K562 (cell line): ENCODE data around the gene LRRC61. TPM values are rescaled to one million over a fixed set of nuclear protein-coding genes. Genes with fewer than 3 reads are reported as not detected.
"Not testable (repeated sequence)": the region's sequence is repeated elsewhere in the genome, so short reads cannot be mapped to it uniquely, and the experiment has no call there.

ENCODE experiments used
- ATF3 ChIP-seq, 2 experiments: fragments of 450-650 bp in 1 of 2; sonication (generic) in 1 of 2; formaldehyde crosslinking in 1 of 2; IDR thresholded peaks in 1 of 2; conservative IDR thresholded peaks in 1 of 2; 2 replicates each; pipeline versions ENCODE4 v1.6.1 to v1.8.1; 2016 to 2023; ENCODE audit warnings: mild to moderate bottlenecking in 2 of 2, moderate library complexity in 2 of 2, inconsistent platforms in 1 of 2, missing genetic modification reagents in 1 of 2
- BCOR ChIP-seq: fragments of 450-650 bp; IDR thresholded peaks from 2 replicates; pipeline ENCODE4 v1.6.1; 2016
- CBFA2T2 ChIP-seq: fragments of 450-650 bp; conservative IDR thresholded peaks from 2 replicates; pipeline ENCODE4 v1.6.1; 2017; ENCODE audit warnings: mild to moderate bottlenecking
- CEBPB ChIP-seq: fragments of 450-650 bp; IDR thresholded peaks from 2 replicates; pipeline ENCODE4 v1.6.1; 2016; ENCODE audit warnings: missing genetic modification characterization, missing compliant biosample characterization
- EP300 ChIP-seq: IDR thresholded peaks from 2 replicates; pipeline ENCODE4 v1.6.1; 2012; ENCODE audit warnings: low read length, improper control_type of control experiment
- GTF2A2 ChIP-seq: IDR thresholded peaks from 2 replicates; pipeline ENCODE4 v1.6.1; 2016; ENCODE audit warnings: mild to moderate bottlenecking, missing genetic modification characterization, missing compliant biosample characterization
- HDAC2 ChIP-seq: fragments of 450-650 bp; IDR thresholded peaks from 2 replicates; pipeline ENCODE4 v1.6.1; 2016; ENCODE audit warnings: mild to moderate bottlenecking
- HSF4 ChIP-seq: fragments of 250-450 bp; sonication (Bioruptor Pico); IDR thresholded peaks from 2 replicates; pipeline ENCODE4 v2.1.2; 2022; ENCODE audit warnings: mild to moderate bottlenecking, moderate library complexity, borderline replicate concordance
- MLLT1 ChIP-seq, 2 experiments: fragments of 450-650 bp; IDR thresholded peaks; 2 replicates each; pipeline ENCODE4 v1.6.1; 2016
- PTRF ChIP-seq: fragments of 450-650 bp; IDR thresholded peaks from 2 replicates; pipeline ENCODE4 v1.6.1; 2016; ENCODE audit warnings: mild to moderate bottlenecking, missing genetic modification characterization, missing compliant biosample characterization
- RAD51 ChIP-seq: fragments of 450-650 bp; IDR thresholded peaks from 2 replicates; pipeline ENCODE4 v1.7.1; 2016; ENCODE audit warnings: low read depth, mild to moderate bottlenecking, borderline replicate concordance
- TEAD4 ChIP-seq, 2 experiments: sonication (generic) in 1 of 2; formaldehyde crosslinking in 1 of 2; IDR thresholded peaks; 2 replicates each; pipeline versions ENCODE4 v1.6.1 to v1.8.0; 2012 to 2022; ENCODE audit warnings: borderline replicate concordance in 1 of 2, inconsistent platforms in 1 of 2, low read length in 1 of 2, mild to moderate bottlenecking in 1 of 2, missing genetic modification reagents in 1 of 2
- THRAP3 ChIP-seq: fragments of 450-650 bp; IDR thresholded peaks from 2 replicates; pipeline ENCODE4 v1.6.1; 2016; ENCODE audit warnings: mild to moderate bottlenecking, inconsistent platforms, borderline replicate concordance
- TSHZ1 ChIP-seq: fragments of 250-450 bp; sonication (Bioruptor Pico); IDR thresholded peaks from 2 replicates; pipeline ENCODE4 v1.4.0; 2020; ENCODE audit warnings: mild to moderate bottlenecking, moderate library complexity
- ZNF449 ChIP-seq: fragments of 250-450 bp; sonication (Bioruptor Pico); IDR thresholded peaks from 2 replicates; pipeline ENCODE4 v1.8.0; 2022; ENCODE audit warnings: moderate library complexity, mild to moderate bottlenecking, inconsistent platforms
- ZNF740 ChIP-seq, 3 experiments: fragments of 200-800 bp in 1 of 3; sonication (Bioruptor generic) in 1 of 3; sonication (generic) in 1 of 3; formaldehyde crosslinking in 1 of 3; IDR thresholded peaks; 2 replicates each; pipeline versions ENCODE4 v1.6.1 to v1.8.0; 2016 to 2022; ENCODE audit warnings: mild to moderate bottlenecking in 2 of 3, missing compliant biosample characterization in 2 of 3, missing genetic modification characterization in 2 of 3, missing genetic modification reagents in 1 of 3
- polyA plus RNA-seq, 8 experiments: library from polyadenylated mRNA; depleted of rRNA in 4 of 8; stranded (reverse) in 5 of 8; unstranded in 3 of 8; fragments of >200 nt; fragmentation: Nextera tagmentation in 2 of 8; fragmentation: Illumina TruSeq in 1 of 8; extraction: Ambion mirVana in 2 of 8; extraction: Trizol in 1 of 8; gene quantifications; 2 replicates each; pipeline versions ENCODE4 v1.2.1 to v1.2.3, GENCODE V29; 2011 to 2014; ENCODE audit warnings: inconsistent platforms in 1 of 8, missing spikeins in 1 of 8
- total RNA-seq, 7 experiments: library from RNA; depleted of rRNA in 6 of 7; stranded (reverse); fragments of >200 nt in 6 of 7; fragmentation: Illumina TruSeq in 2 of 7; extraction: Trizol in 2 of 7; gene quantifications; 2 replicates each; pipeline versions ENCODE4 v1.2.1 to v1.2.3, GENCODE V29; 2011 to 2021; ENCODE audit warnings: low replicate concordance in 1 of 7

LRRC61 gene
- total and polyA plus RNA-seq, 9 of the 15 experiments (the other 6 are each of a cell fraction or from before 2014, with no cell fraction given), result 1.3 to 55.2 (median 35.2) TPM

- TF ChIP-seq BCOR (peak; percentile 42), ZNF740 (tag; IDR thresholded peaks at IDR 0.05) (peak in 1 of 2 experiments; percentile 80; a peak in 1 of 4 replicates), EP300 (peak; percentile 79), TEAD4 (IDR thresholded peaks at IDR 0.05; ENCODE audit: low read length) (peak; percentile 76), TEAD4 (CRISPR knock-in tag; IDR thresholded peaks at IDR 0.05; ENCODE audit: borderline replicate concordance) (0 out of 2 replicates have a peak, but pooled peaks have one; percentile 32), HDAC2 (peak; percentile 73; the same call in 1 of the 2 replicates), MLLT1 (IDR thresholded peaks at IDR 0.05) (peak; percentile 70 to 91; a peak in 3 of 4 replicates), THRAP3 (peak; percentile 84; the same call in 1 of the 2 replicates), CBFA2T2 (peak; percentile 76), ATF3 (IDR thresholded peaks at IDR 0.05) (peak; percentile 54; the same call in 1 of the 2 replicates), ATF3 (CRISPR knock-in tag; conservative IDR thresholded peaks at IDR 0.05) (0 out of 2 replicates have a peak, but pooled peaks have one; percentile 28), ZNF449 (CRISPR knock-in tag) (peak; percentile 91), TSHZ1 (CRISPR knock-in tag) (peak; percentile 83), PTRF (tag) (peak; percentile 84), GTF2A2 (tag) (0 out of 2 replicates have a peak, but pooled peaks have one; percentile 57), CEBPB (tag) (peak; percentile 82), RAD51 (0 out of 2 replicates have a peak, but pooled peaks have one; percentile 28), HSF4 (peak; percentile 88; the same call in 1 of the 2 replicates)
- TF ChIP-seq ZNF740 (CRISPR knock-in tag; IDR thresholded peaks at IDR 0.05), result not testable (repeated sequence)
Measured at GRCh38 chr7:150312649-150313366, 10.3 kb upstream of the LRRC61 start (continued).
